ENCODE measurements around the gene C1orf159. TPM values are rescaled to one million over a fixed set of nuclear protein-coding genes. Genes with fewer than 3 reads are reported as not detected.
"Not testable (repeated sequence)": the region's sequence is repeated elsewhere in the genome, so short reads cannot be mapped to it uniquely, and the experiment has no call there.

The C1orf159 gene
- total RNA-seq, 1 donor from 2014 or later: 8.2 TPM

DNA sequence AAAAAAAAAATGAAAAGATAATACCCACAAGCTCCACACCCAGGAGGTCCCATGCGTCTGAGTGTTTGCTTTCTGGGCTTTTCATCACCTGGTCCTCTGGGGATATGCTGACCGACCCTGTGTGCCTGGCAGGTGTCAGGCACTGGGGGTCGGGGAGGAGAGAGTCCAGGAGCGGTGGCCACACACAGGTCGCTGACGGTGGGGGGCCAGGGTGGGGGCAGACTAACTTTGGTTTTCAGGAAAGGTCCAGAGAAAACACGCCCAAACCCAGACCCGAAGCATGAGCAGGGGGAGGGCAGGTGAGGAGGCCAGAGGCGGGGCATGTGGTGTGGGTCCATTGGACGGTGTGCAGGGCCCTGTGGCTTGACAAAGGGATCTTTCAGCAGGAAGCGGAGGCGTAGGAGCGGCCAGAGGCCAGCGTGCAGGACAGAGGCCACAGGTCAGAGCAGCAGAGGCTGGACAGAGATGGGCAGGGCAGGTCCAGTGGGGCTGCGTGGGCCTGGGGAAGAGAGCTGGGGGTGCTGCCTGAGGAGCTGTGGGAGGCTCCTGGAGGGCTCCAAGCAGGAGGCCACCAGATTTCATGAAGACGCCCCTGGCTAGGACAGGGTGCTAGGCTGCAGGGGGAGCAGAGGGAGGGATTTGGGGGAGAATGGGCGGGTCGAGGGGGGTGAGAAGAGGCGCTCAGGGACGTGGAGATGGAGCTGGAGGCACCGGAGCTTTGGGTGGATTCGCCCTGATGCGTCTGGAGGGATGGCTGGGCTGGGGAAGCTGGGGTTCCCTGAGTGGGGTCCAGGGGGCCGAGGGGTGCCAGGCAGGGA, 57.6 kb downstream of the C1orf159 start:
- H3K4me3 ChIP-seq (ENCODE audit: low read depth, low read length): peak overlapping the region; percentile 43
- peaks cover 8% of the 10 kb centered on the region for H3K36me3 ChIP-seq (ENCODE audit: control insufficient read depth, insufficient read depth, low read length)
- TF ChIP-seq, protein P1, sequence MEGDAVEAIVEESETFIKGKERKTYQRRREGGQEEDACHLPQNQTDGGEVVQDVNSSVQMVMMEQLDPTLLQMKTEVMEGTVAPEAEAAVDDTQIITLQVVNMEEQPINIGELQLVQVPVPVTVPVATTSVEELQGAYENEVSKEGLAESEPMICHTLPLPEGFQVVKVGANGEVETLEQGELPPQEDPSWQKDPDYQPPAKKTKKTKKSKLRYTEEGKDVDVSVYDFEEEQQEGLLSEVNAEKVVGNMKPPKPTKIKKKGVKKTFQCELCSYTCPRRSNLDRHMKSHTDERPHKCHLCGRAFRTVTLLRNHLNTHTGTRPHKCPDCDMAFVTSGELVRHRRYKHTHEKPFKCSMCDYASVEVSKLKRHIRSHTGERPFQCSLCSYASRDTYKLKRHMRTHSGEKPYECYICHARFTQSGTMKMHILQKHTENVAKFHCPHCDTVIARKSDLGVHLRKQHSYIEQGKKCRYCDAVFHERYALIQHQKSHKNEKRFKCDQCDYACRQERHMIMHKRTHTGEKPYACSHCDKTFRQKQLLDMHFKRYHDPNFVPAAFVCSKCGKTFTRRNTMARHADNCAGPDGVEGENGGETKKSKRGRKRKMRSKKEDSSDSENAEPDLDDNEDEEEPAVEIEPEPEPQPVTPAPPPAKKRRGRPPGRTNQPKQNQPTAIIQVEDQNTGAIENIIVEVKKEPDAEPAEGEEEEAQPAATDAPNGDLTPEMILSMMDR (IDR thresholded peaks at IDR 0.05; ENCODE audit: insufficient read depth, low read length, severe bottlenecking): no peak
- no peak for FAIRE-seq
- no peak for DNase-seq (ENCODE audit: low read depth)
- peaks cover 1% of the 10 kb centered on the region for H3K27me3 ChIP-seq (ENCODE audit: control insufficient read depth, insufficient read depth, low read length)

DNA sequence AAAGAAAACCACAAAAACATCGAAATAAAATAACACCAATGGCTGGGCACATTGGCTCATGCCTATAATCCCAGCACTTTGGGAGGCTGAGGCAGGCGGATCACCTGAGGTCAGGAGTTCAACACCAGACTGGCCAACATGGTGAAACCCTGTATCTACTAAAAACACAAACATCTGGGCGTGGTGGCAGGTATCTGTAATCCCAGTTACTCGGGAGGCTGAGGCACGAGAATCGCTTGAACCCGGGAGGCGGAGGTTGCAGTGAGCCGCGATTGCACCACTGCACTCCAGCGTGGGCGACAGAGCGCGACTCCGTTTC, 58.2 kb downstream of the C1orf159 start:
- not testable (repeated sequence) for DNase-seq (ENCODE audit: low read depth); H3K4me3 ChIP-seq (ENCODE audit: low read depth, low read length); FAIRE-seq; H3K27me3 ChIP-seq (ENCODE audit: control insufficient read depth, insufficient read depth, low read length)
- peaks cover 12% of the 10 kb centered on the region for H3K36me3 ChIP-seq (ENCODE audit: control insufficient read depth, insufficient read depth, low read length)

DNA sequence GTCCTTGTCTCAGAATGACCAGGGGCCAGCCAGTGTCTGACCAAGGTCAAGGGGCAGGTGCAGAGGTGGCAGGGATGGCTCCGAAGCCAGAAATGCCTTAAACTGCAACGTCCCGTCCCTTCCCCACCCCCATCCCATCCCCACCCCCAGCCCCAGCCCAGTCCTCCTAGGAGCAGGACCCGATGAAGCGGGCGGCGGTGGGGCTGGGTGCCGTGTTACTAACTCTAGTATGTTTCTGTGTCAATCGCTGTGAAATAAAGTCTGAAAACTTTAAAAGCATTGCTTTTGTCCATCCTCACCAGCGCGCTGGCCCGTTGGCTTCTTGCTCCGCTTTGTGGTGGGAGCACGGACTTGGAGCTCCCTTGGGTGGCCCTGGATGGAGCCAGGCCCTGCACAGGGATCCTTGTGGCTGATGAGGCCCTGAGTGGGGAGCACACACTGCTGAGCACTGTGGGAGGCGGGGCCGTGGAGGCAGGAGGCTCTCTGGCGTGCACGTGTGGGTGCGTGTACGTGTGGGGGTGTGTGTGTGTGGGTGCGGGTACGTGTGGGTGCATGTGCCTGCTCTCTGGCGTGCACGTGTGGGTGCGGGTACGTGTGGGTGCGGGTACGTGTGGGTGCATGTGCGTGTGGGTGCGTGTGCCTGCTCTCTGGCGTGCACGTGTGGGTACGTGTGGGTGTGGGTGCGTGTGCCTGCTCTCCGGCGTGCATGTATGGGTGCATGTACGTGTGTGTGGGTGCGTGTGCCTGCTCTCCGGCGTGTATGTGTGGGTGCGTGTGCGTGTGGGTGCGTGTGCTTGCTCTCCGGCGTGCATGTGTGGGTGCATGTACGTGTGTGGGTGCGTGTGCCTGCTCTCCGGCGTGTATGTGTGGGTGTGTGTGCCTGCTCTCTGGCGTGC, 59.8 kb downstream of the C1orf159 start:
- peak; percentile 60 for FAIRE-seq
- TF ChIP-seq, protein P1 (IDR thresholded peaks at IDR 0.05; ENCODE audit: insufficient read depth, low read length, severe bottlenecking): no peak

DNA sequence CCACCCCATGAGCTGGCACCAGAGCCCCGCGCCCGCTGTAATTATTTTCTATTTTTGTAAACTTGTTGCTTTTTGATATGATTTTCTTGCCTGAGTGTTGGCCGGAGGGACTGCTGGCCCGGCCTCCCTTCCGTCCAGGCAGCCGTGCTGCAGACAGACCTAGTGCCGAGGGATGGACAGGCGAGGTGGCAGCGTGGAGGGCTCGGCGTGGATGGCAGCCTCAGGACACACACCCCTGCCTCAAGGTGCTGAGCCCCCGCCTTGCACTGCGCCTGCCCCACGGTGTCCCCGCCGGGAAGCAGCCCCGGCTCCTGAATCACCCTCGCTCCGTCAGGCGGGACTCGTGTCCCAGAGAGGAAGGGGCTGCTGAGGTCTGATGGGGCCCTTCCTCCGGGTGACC, 60.9 kb downstream of the C1orf159 start:
- Histone ChIP-seq H3K4me3 (ENCODE audit: low read depth, low read length) (no peak overlapping the region), H3K36me3 (ENCODE audit: control insufficient read depth, insufficient read depth, low read length) (peaks cover 25% of the 10 kb centered on the region), H3K27me3 (ENCODE audit: control insufficient read depth, insufficient read depth, low read length) (no peaks in the 10 kb centered on the region)
- TF ChIP-seq, protein P1 (IDR thresholded peaks at IDR 0.05; ENCODE audit: insufficient read depth, low read length, severe bottlenecking): no peak
- FAIRE-seq: no peak
- no peak for DNase-seq (ENCODE audit: low read depth)

More for the DNA sequence above, 59.8 kb downstream of the C1orf159 start:
- Histone ChIP-seq H3K36me3 (ENCODE audit: control insufficient read depth, insufficient read depth, low read length) (peaks cover 19% of the 10 kb centered on the region), H3K4me3 (ENCODE audit: low read depth, low read length) (no peak overlapping the region), H3K27me3 (ENCODE audit: control insufficient read depth, insufficient read depth, low read length) (peaks cover 1% of the 10 kb centered on the region)
- DNase-seq (ENCODE audit: low read depth): no peak

DNA sequence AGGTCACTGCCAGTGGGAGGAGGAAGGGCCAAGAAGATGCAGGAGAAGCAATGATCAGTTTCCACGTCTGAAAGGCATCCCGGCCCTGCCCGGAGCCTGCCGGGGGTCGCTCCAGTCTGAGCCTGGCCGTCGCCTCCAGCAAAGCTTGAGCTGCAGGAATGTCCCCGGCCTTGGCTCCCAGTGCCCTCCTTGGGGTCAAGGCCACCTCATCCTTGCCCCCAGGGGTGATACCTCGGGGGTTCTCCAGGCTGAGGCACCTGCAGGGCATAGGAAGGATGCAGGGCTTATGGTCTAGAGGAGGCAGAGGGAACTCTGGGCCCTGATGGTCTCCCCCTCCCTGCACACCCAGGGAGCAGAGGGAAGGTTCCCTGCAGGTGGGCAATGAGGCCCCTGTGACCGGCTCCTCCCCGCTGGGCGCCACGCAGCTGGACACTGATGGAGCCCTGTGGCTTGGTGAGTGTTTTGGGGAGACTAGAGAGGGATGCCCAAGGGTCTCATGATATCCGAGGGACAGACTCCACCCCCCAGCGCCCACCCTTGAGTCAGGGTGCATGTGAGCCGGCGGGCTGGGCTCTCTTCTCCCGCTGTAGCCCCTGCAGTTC, 61.7 kb downstream of the C1orf159 start:
- no peak for FAIRE-seq
- no peak for DNase-seq (ENCODE audit: low read depth)
- H3K4me3 ChIP-seq (ENCODE audit: low read depth, low read length): no peak overlapping the region
- TF ChIP-seq, protein P1 (IDR thresholded peaks at IDR 0.05; ENCODE audit: insufficient read depth, low read length, severe bottlenecking): no peak
- peaks cover 29% of the 10 kb centered on the region for H3K36me3 ChIP-seq (ENCODE audit: control insufficient read depth, insufficient read depth, low read length)
- no peaks in the 10 kb centered on the region for H3K27me3 ChIP-seq (ENCODE audit: control insufficient read depth, insufficient read depth, low read length)

DNA sequence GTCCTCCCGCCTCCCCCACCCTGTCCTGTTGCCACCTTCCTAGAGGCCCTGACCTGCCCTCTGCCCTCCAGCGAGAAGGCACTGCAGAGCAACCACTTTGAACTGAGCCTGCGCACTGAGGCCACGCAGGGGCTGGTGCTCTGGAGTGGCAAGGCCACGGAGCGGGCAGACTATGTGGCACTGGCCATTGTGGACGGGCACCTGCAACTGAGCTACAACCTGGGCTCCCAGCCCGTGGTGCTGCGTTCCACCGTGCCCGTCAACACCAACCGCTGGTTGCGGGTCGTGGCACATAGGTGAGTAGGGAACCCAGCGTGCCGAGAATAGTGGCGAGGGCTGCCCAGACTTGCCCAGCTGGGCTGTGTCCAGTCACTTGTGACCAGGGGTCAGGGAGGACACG, 62.2 kb downstream of the C1orf159 start:
- FAIRE-seq (no peak), DNase-seq (ENCODE audit: low read depth) (no peak)
- H3K27me3 ChIP-seq (ENCODE audit: control insufficient read depth, insufficient read depth, low read length): no peaks in the 10 kb centered on the region
- no peak overlapping the region for H3K4me3 ChIP-seq (ENCODE audit: low read depth, low read length)
- TF ChIP-seq, protein P1 (IDR thresholded peaks at IDR 0.05; ENCODE audit: insufficient read depth, low read length, severe bottlenecking): no peak
- H3K36me3 ChIP-seq (ENCODE audit: control insufficient read depth, insufficient read depth, low read length): peaks cover 30% of the 10 kb centered on the region

Measured in bronchial epithelial cell (primary cell).